CD14-positive monocyte (primary cell): Measurements from ENCODE around the gene CFAP43. TPM values are rescaled to one million over a fixed set of nuclear protein-coding genes. Genes with fewer than 3 reads are reported as not detected.

Experiments
- DNase-seq, 3 donors: peaks; one replicate each; pipeline ENCODE4 v3.0.0-alpha.2; 2011 to 2022
- H2AFZ ChIP-seq: 2 replicates; pipeline ENCODE4 v1.6.0; 2012; ENCODE audit warnings: mild to moderate bottlenecking, low read depth, low read length, inconsistent platforms; ENCODE audit not compliant: insufficient read depth, poor library complexity, severe bottlenecking
- H3K27ac ChIP-seq, 2 donors: 1 replicate in 1 of 2; 2 replicates in 1 of 2; pipeline ENCODE4 v1.5.1; 2012 to 2013; ENCODE audit warnings: low read length in 2 of 2, control low read depth in 1 of 2, inconsistent platforms in 1 of 2, low read depth in 1 of 2, mild to moderate bottlenecking in 1 of 2
- H3K27me3 ChIP-seq, 2 donors: one replicate each; pipeline versions ENCODE4 v1.6.0 to v1.6.1; 2011 to 2013; ENCODE audit warnings: low read length in 2 of 2; ENCODE audit not compliant: control insufficient read depth in 2 of 2, insufficient read depth in 2 of 2
- H3K36me3 ChIP-seq, 2 donors: replicated peaks in 1 of 2; 1 replicate in 1 of 2; 2 replicates in 1 of 2; pipeline versions ENCODE4 v1.5.1 to v1.6.1; 2012 to 2013; ENCODE audit warnings: low read length in 2 of 2, control low read depth in 1 of 2, inconsistent platforms in 1 of 2, mild to moderate bottlenecking in 1 of 2; ENCODE audit not compliant: insufficient read depth in 2 of 2, control insufficient read depth in 1 of 2
- H3K4me1 ChIP-seq, 2 donors: 1 replicate in 1 of 2; 2 replicates in 1 of 2; pipeline versions ENCODE4 v1.5.1 to v1.6.1; 2012 to 2013; ENCODE audit warnings: low read length in 2 of 2, control low read depth in 1 of 2, inconsistent platforms in 1 of 2, mild to moderate bottlenecking in 1 of 2, moderate library complexity in 1 of 2; ENCODE audit not compliant: insufficient read depth in 2 of 2, control insufficient read depth in 1 of 2
- H3K4me2 ChIP-seq: replicated peaks from 2 replicates; pipeline ENCODE3; 2012; ENCODE audit warnings: low read length, moderate library complexity, mild to moderate bottlenecking; ENCODE audit not compliant: poor library complexity, severe bottlenecking; ENCODE audit errors: extremely low read depth
- H3K4me3 ChIP-seq, 3 experiments: fragments of 200-600 bp in 1 of 3; sonication (generic) in 1 of 3; replicated peaks in 1 of 3; 1 replicate in 2 of 3; 2 replicates in 1 of 3; pipeline ENCODE4 v1.5.1; 2011 to 2013; ENCODE audit warnings: low read length in 3 of 3, mild to moderate bottlenecking in 3 of 3, control low read depth in 2 of 3, low read depth in 2 of 3, inconsistent platforms in 1 of 3, moderate library complexity in 1 of 3
- H3K79me2 ChIP-seq: 2 replicates; pipeline ENCODE4 v1.6.0; 2012; ENCODE audit warnings: mild to moderate bottlenecking, control low read depth, inconsistent platforms, low read length, moderate library complexity; ENCODE audit not compliant: insufficient read depth
- H3K9ac ChIP-seq: 2 replicates; pipeline ENCODE4 v1.6.0; 2017; ENCODE audit warnings: low read length, mild to moderate bottlenecking; ENCODE audit not compliant: insufficient read depth, poor library complexity, severe bottlenecking
- H3K9me3 ChIP-seq, 2 donors: replicated peaks in 1 of 2; 1 replicate in 1 of 2; 2 replicates in 1 of 2; pipeline versions ENCODE4 v1.5.1 to v1.6.1; 2012 to 2013; ENCODE audit warnings: low read length in 2 of 2, control low read depth in 1 of 2; ENCODE audit not compliant: control insufficient read depth in 1 of 2, insufficient read depth in 1 of 2
- H4K20me1 ChIP-seq: 2 replicates; pipeline ENCODE4 v1.6.0; 2012; ENCODE audit warnings: mild to moderate bottlenecking, low read length, control low read depth, moderate library complexity; ENCODE audit not compliant: insufficient read depth
- H3K27ac Mint-ChIP-seq, 7 donors: one replicate each; pipeline ENCODE4 v1.8.0; 2020; ENCODE audit warnings: mild to moderate bottlenecking in 7 of 7, mixed read lengths in 7 of 7, moderate library complexity in 6 of 7, inconsistent platforms in 2 of 7
- H3K27me3 Mint-ChIP-seq, 3 donors: one replicate each; pipeline ENCODE4 v1.8.0; 2021 to 2022; ENCODE audit warnings: low read depth in 3 of 3, mild to moderate bottlenecking in 3 of 3, mixed read lengths in 3 of 3, moderate library complexity in 3 of 3, inconsistent platforms in 1 of 3
- H3K36me3 Mint-ChIP-seq, 2 donors: one replicate each; pipeline ENCODE4 v1.8.0; 2020; ENCODE audit warnings: mixed read lengths in 2 of 2, inconsistent platforms in 1 of 2, mild to moderate bottlenecking in 1 of 2
- H3K4me1 Mint-ChIP-seq: one replicate; pipeline ENCODE4 v1.8.0; 2020; ENCODE audit warnings: mild to moderate bottlenecking, mixed read lengths
- H3K4me3 Mint-ChIP-seq, 2 donors: one replicate each; pipeline ENCODE4 v1.8.0; 2020; ENCODE audit warnings: mild to moderate bottlenecking in 2 of 2, mixed read lengths in 2 of 2, moderate library complexity in 1 of 2
- H3K9me3 Mint-ChIP-seq, 7 donors: one replicate each; pipeline ENCODE4 v1.8.0; 2020 to 2022; ENCODE audit warnings: mixed read lengths in 7 of 7, mild to moderate bottlenecking in 6 of 7, moderate library complexity in 6 of 7, inconsistent platforms in 2 of 7
- WGBS: methylation state at CpG from one replicate; pipeline ENCODE4 v1.1.5; 2013; ENCODE audit warnings: missing lambda C conversion rate; ENCODE audit not compliant: insufficient coverage; 5-methylcytosine and 5-hydroxymethylcytosine counted together
- intact Hi-C, 2 donors: fragments of 100-400 bp; cut with micrococcal nuclease; formaldehyde crosslinking; loops; one replicate each; pipeline versions ENCODE4 v1.15.0 to v1.15.1; 2023
- polyA minus RNA-seq: library from RNA; depleted of rRNA, polyadenylated mRNA; stranded (reverse); fragments of >200 nt; gene quantifications from 2 replicates; pipeline ENCODE4 v1.2.3, GENCODE V29; 2012
- polyA plus RNA-seq, 3 donors: library from polyadenylated mRNA; depleted of rRNA in 1 of 3; unstranded in 2 of 3; stranded (reverse) in 1 of 3; fragments of 300-500 nt in 2 of 3; fragments of >200 nt in 1 of 3; fragmentation: Illumina TruSeq in 2 of 3; gene quantifications; 1 replicate in 2 of 3; 2 replicates in 1 of 3; pipeline ENCODE4 v1.2.3, GENCODE V29; 2012 to 2021
- total RNA-seq, 12 experiments: library from RNA in 1 of 12; stranded (reverse) in 1 of 12; fragments of 120-200 nt in 1 of 12; gene quantifications; one replicate each; pipeline ENCODE4 v1.2.4 and lab custom pipeline; 2013 to 2026; ENCODE audit warnings: mixed read lengths in 6 of 12, inconsistent platforms in 1 of 12
- TF ChIP-seq, protein P1 (sequence below): fragments of 200-600 bp; IDR thresholded peaks from one replicate; pipeline ENCODE4 v1.8.0; 2022; ENCODE audit warnings: antibody characterized with exemption, mild to moderate bottlenecking

The CFAP43 gene
- total RNA-seq (2013), result 0.04 TPM
- under 1 TPM in 1 of 3 donors, not detected in 2; 0.06 TPM for polyA plus RNA-seq
- not detected in 2 replicates for polyA minus RNA-seq
- 0 to 6.8 (median 0.52) reads per million in 11 experiments for total RNA-seq (lab: John Stamatoyannopoulos, UW)

DNA sequence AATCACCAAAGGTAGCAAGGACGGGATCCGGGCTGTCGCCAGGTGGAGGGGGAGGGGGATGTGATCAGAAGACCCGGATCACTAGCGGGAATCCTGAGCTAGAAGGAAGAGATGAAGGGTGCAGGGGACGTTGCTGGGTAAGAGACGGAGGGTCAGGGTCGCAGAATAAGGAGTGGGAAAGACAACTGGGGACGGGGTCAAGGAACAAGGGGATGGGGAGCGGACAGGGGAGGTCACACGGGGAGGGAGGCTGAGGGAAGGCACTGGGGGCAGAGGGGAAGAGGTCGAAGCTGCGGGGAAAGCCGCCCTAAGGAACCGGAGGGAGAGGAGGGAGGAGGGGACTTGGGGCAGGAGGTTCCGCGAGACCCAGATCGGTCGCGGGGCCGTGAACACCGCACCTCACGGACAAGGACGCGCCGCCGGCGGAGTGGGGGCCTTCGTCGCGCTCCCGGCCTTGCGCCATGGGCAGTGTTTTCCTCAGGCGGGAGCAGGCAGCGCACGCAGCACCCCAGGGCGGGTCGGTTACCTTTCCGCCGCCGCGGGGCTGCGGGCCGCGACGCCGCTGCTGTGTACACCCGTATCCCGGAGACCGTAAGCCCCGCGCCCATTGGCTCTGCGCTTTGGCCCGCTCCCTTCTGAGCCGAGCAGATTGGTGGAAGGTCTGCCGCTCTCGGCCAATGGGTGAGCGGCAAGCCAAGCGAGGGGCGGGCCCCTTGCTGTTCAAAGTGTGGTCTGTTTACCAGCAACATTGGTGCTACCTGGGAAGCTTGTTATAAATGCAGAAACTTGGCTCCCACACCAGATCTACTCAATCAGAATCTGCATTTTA, at the start of gene CFAP43:
Gene CFAP43, minus strand, starts transcription at position 581 of the 829 bp plus-strand sequence. Its CDS starts 118 bp downstream, at position 463.
- Histone ChIP-seq H3K9me3 (peaks cover 0 to 8% of the 10 kb centered on the region in 2 donors), H3K79me2 (no peaks in the 10 kb centered on the region), H3K4me3 (peak within 1 kb of the TSS; percentile 51 to 77 (median 57)), H3K9ac (peak within 1 kb of the TSS; percentile 63), H3K27ac (peak within 1 kb of the TSS in 1 of 2 donors; percentile 33), H3K4me1 (peaks cover 11 to 12% of the 10 kb centered on the region in 2 donors), H2AFZ (peak within 1 kb of the TSS; percentile 96), H3K27me3 (peaks cover 8 to 19% of the 10 kb centered on the region in 2 donors), H3K36me3 (no peaks in the 10 kb centered on the region), H4K20me1 (no peaks in the 10 kb centered on the region), H3K4me2 (peak within 1 kb of the TSS; percentile 91)
- Mint-ChIP-seq H3K27ac (peak within 1 kb of the TSS in 5 of 7 donors; percentile 78 to 91 (median 88)), H3K27me3 (peaks cover 12 to 23% (median 23%) of the 10 kb centered on the region in 3 donors), H3K4me3 (peak within 1 kb of the TSS; percentile 80 to 89), H3K36me3 (no peaks in the 10 kb centered on the region), H3K4me1 (peaks cover 7% of the 10 kb centered on the region), H3K9me3 (peaks cover 0 to 8% (median 3%) of the 10 kb centered on the region in 7 donors)
- TF ChIP-seq, protein P1, sequence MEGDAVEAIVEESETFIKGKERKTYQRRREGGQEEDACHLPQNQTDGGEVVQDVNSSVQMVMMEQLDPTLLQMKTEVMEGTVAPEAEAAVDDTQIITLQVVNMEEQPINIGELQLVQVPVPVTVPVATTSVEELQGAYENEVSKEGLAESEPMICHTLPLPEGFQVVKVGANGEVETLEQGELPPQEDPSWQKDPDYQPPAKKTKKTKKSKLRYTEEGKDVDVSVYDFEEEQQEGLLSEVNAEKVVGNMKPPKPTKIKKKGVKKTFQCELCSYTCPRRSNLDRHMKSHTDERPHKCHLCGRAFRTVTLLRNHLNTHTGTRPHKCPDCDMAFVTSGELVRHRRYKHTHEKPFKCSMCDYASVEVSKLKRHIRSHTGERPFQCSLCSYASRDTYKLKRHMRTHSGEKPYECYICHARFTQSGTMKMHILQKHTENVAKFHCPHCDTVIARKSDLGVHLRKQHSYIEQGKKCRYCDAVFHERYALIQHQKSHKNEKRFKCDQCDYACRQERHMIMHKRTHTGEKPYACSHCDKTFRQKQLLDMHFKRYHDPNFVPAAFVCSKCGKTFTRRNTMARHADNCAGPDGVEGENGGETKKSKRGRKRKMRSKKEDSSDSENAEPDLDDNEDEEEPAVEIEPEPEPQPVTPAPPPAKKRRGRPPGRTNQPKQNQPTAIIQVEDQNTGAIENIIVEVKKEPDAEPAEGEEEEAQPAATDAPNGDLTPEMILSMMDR, result no peak
- peak; percentile 96 to 97 (median 96) for DNase-seq
- under 1% methylated on average over 58 of the region's 60 CpGs for WGBS
- intact Hi-C loops, result loop anchor here (2.0 to 10.0 kb wide), 5 partner anchors 15 to 317 kb away; partner anchors contain the start of genes CFAP58 (in 1 of the 2), GSTO2 (in 1 of the 2) and STN1 (in 1 of the 2)

- Histone ChIP-seq H3K9ac (no peak overlapping the region), H3K4me2 (no peak overlapping the region), H3K36me3 (no peaks in the 10 kb centered on the region), H3K27me3 (no peaks in the 10 kb centered on the region), H3K27ac (no peak overlapping the region), H4K20me1 (no peaks in the 10 kb centered on the region), H3K9me3 (no peaks in the 10 kb centered on the region), H3K79me2 (no peaks in the 10 kb centered on the region), H2AFZ (no peak overlapping the region), H3K4me1 (no peaks in the 10 kb centered on the region), H3K4me3 (no peak overlapping the region)
- Mint-ChIP-seq H3K9me3 (no peaks in the 10 kb centered on the region), H3K4me1 (peaks cover 8% of the 10 kb centered on the region), H3K27ac (no peak overlapping the region), H3K4me3 (no peak overlapping the region), H3K36me3 (no peaks in the 10 kb centered on the region), H3K27me3 (peaks cover 0 to 5% (median 2%) of the 10 kb centered on the region in 3 donors)
- DNase-seq, result no peak
- TF ChIP-seq, protein P1, result no peak
- 95% methylated on average over 3 of the region's 3 CpGs for WGBS
- intact Hi-C loops, result no loop called here
Observed at GRCh38 chr10:104281694-104282093, 49.5 kb upstream of the CFAP43 start.
